HepG2 (cell line): ENCODE data around the gene OVCA2. TPM values are rescaled to one million over a fixed set of nuclear protein-coding genes. Genes with fewer than 3 reads are reported as not detected.

ENCODE experiments used
- CBX2 ChIP-seq, 2 experiments: fragments of 200-600 bp in 1 of 2; sonication (generic); formaldehyde crosslinking in 1 of 2; IDR thresholded peaks; 2 replicates each; pipeline versions ENCODE4 v1.7.0 to v1.8.1; 2018 to 2022; ENCODE audit warnings: low read depth in 2 of 2, low read length in 1 of 2, mild to moderate bottlenecking in 1 of 2, missing genetic modification reagents in 1 of 2
- EHMT2 ChIP-seq: fragments of 200-600 bp; sonication (generic); IDR thresholded peaks from 2 replicates; pipeline ENCODE4 v1.7.0; 2017; ENCODE audit warnings: antibody characterized with exemption, low read depth, low read length, borderline replicate concordance
- HCFC1 ChIP-seq: fragments of 150-350 bp; IDR thresholded peaks from 2 replicates; pipeline ENCODE4 v1.6.1; 2014; ENCODE audit warnings: low read depth, low read length
- HHEX ChIP-seq: IDR thresholded peaks from 2 replicates; pipeline ENCODE4 v1.6.1; 2016; ENCODE audit warnings: control low read depth
- KDM1A ChIP-seq: IDR thresholded peaks from 2 replicates; pipeline ENCODE4 v1.6.1; 2016; ENCODE audit warnings: missing compliant biosample characterization
- MNT ChIP-seq: fragments of 450-650 bp; IDR thresholded peaks from 2 replicates; pipeline ENCODE4 v1.6.1; 2016
- PATZ1 ChIP-seq: sonication (generic); formaldehyde crosslinking; IDR thresholded peaks from 2 replicates; pipeline ENCODE4 v1.4.0; 2020; ENCODE audit warnings: missing genetic modification reagents
- RERE ChIP-seq: IDR thresholded peaks from 2 replicates; pipeline ENCODE4 v1.6.1; 2016; ENCODE audit warnings: low read depth, missing genetic modification reagents, missing compliant biosample characterization
- RORA ChIP-seq: sonication (generic); formaldehyde crosslinking; IDR thresholded peaks from 2 replicates; pipeline ENCODE4 v1.5.0; 2020; ENCODE audit warnings: mild to moderate bottlenecking, missing genetic modification reagents, moderate library complexity
- SIN3B ChIP-seq: fragments of 150-350 bp; IDR thresholded peaks from 2 replicates; pipeline ENCODE4 v1.6.1; 2014; ENCODE audit warnings: low read length
- SOX6 ChIP-seq, 2 experiments: fragments of 450-650 bp in 1 of 2; sonication (generic) in 1 of 2; formaldehyde crosslinking in 1 of 2; IDR thresholded peaks; 2 replicates each; pipeline versions ENCODE4 v1.4.0 to v1.6.1; 2017 to 2020; ENCODE audit warnings: antibody characterized with exemption in 1 of 2, mild to moderate bottlenecking in 1 of 2, missing genetic modification reagents in 1 of 2
- ZFP36 ChIP-seq: fragments of 150-350 bp; IDR thresholded peaks from 2 replicates; pipeline ENCODE4 v1.6.1; 2018; ENCODE audit warnings: borderline replicate concordance, low read length, low read depth; ENCODE audit not compliant: partially characterized antibody
- ZFX ChIP-seq: sonication (generic); formaldehyde crosslinking; IDR thresholded peaks from 2 replicates; pipeline ENCODE4 v1.4.0; 2020; ENCODE audit warnings: mild to moderate bottlenecking, low read depth, missing genetic modification reagents, moderate library complexity
- ZMYM4 ChIP-seq: sonication (generic); formaldehyde crosslinking; IDR thresholded peaks from 2 replicates; pipeline ENCODE4 v1.8.1; 2023; ENCODE audit warnings: mild to moderate bottlenecking, missing genetic modification reagents
- ZNF143 ChIP-seq: sonication (generic); formaldehyde crosslinking; IDR thresholded peaks from 2 replicates; pipeline ENCODE4 v1.4.0; 2020; ENCODE audit warnings: missing genetic modification reagents
- ZNF431 ChIP-seq: sonication (generic); formaldehyde crosslinking; IDR thresholded peaks from 2 replicates; pipeline ENCODE4 v1.9.0; 2022; ENCODE audit warnings: missing genetic modification reagents, low read depth, mild to moderate bottlenecking, borderline replicate concordance
- ZNF788 ChIP-seq: sonication (generic); formaldehyde crosslinking; IDR thresholded peaks from 2 replicates; pipeline ENCODE4 v1.5.0; 2020; ENCODE audit warnings: mild to moderate bottlenecking, missing genetic modification reagents, borderline replicate concordance
- polyA plus RNA-seq, 8 experiments: library from polyadenylated mRNA; depleted of rRNA in 3 of 8; stranded (reverse) in 7 of 8; unstranded in 1 of 8; fragments of >200 nt; fragmentation: Illumina TruSeq in 4 of 8; extraction: Trizol in 4 of 8; gene quantifications; 2 replicates each; pipeline versions ENCODE4 v1.2.1 to v1.2.3, GENCODE V29; 2011 to 2016; ENCODE audit warnings: low read depth in 4 of 8, missing spikeins in 1 of 8, mixed read lengths in 1 of 8; ENCODE audit not compliant: insufficient read depth in 1 of 8
- total RNA-seq, 5 experiments: library from RNA; depleted of rRNA; stranded (reverse); fragments of >200 nt; fragmentation: Illumina TruSeq; extraction: Trizol; gene quantifications; 2 replicates each; pipeline ENCODE4 v1.2.3, GENCODE V29; 2016; ENCODE audit warnings: low read depth in 1 of 5

OVCA2 gene
- total and polyA plus RNA-seq, 2 of the 13 experiments (the other 11 are each of a cell fraction or from before 2014, with no cell fraction given), result 23.7 to 28.2 TPM

GRCh38 chr17:2053380-2054261 is 11.8 kb downstream of the OVCA2 start (continued):
- TF ChIP-seq PATZ1 (peak; percentile 88), HHEX (CRISPR knock-in tag) (no peak), CBX2 (IDR thresholded peaks at IDR 0.05; ENCODE audit: low read depth, low read length) (no peak), CBX2 (CRISPR knock-in tag; IDR thresholded peaks at IDR 0.05; ENCODE audit: low read depth) (no peak), RORA (no peak), ZNF788 (CRISPR knock-in tag) (peak; percentile 47; the same call in 1 of the 2 replicates), RERE (CRISPR knock-in tag) (no peak), ZFX (CRISPR knock-in tag) (no peak; the same call in 1 of the 2 replicates), SIN3B (no peak), ZMYM4 (no peak), EHMT2 (no peak), HCFC1 (no peak), ZFP36 (no peak), MNT (no peak), SOX6 (IDR thresholded peaks at IDR 0.05) (no peak), SOX6 (CRISPR knock-in tag; IDR thresholded peaks at IDR 0.05) (peak; percentile 29; the same call in 1 of the 2 replicates), KDM1A (CRISPR knock-in tag) (no peak), ZNF431 (CRISPR knock-in tag) (no peak), ZNF143 (CRISPR knock-in tag) (no peak)
